SKM-1 treated with dmso at 0.1 percent for 144 hours (cell line): ENCODE measurements around the gene CACNG3.

Experiments used
- DNase-seq: peaks from one replicate; lab custom pipeline; 2025; ENCODE audit not compliant: unreplicated experiment; lab: John Stamatoyannopoulos, UW

CACNG3 gene

GRCh38 chr16:24381470-24382118, 125.5 kb downstream of the CACNG3 start:
- no peak for DNase-seq

- DNase-seq: no peak
These were observed 126.8 kb downstream of the CACNG3 start for GRCh38 chr16:24382762-24383407.

GRCh38 chr16:24394341-24394740, 138.2 kb downstream of the CACNG3 start:
- no peak for DNase-seq

- DNase-seq: no peak
These were observed 140.5 kb downstream of the CACNG3 start for GRCh38 chr16:24396350-24397271.

- DNase-seq: peak; percentile 2
These were observed 152.9 kb downstream of the CACNG3 start for GRCh38 chr16:24409045-24409444.
